HG02798 (cell line): ENCODE measurements around the gene CFAP74.

ENCODE experiments used
- ATAC-seq: cut with Tn5 transposase; IDR thresholded peaks from one replicate; pipeline ENCODE4 v1.9.1; 2021; ENCODE audit warnings: mild to moderate bottlenecking; ENCODE audit not compliant: unreplicated experiment, poor library complexity

Gene CFAP74

GRCh38 chr1:1973716-1974642, 29.6 kb downstream of the CFAP74 start:
- no peak for ATAC-seq

DNA sequence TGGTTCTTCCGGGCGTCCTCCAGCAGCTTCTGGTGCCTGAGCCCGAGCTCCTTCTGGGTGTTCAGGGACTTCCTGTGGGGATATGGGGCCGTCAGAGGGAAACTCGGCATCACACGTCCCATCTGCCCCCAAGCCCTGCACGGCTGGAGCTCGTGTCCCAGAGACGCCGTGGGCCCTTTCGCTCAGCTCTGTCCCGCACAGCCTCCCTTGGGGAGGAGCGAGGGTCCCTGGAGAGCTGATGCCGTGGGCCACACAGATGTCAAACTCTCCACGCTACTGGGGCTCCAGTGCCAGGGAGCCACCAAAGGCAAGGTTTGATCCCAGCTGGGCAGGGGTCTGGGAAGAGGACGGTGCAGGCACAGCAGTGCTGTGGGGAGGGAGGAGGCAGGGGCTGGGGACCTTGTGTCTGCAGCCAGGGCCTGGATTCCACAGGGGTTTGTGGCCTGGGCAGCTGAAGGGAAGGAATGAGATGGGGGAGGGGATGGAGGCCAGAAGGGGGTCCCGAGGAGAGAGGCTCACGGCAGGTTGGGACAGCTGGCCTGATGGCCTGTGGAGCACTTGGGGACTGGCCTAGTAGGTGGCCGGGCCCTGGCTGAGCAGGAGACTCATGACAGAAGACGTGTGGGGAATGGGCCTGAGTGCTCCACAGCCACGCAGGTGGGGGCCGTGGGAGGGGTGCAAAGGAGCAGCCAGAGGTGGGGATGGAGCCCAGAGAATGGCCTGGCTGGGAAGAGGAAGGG, 30.4 kb downstream of the CFAP74 start:
- no peak for ATAC-seq

- ATAC-seq = no peak
Measured at GRCh38 chr1:1971688-1972087, 31.9 kb downstream of the CFAP74 start.

GRCh38 chr1:1971017-1971416, 32.6 kb downstream of the CFAP74 start:
- no peak for ATAC-seq

DNA sequence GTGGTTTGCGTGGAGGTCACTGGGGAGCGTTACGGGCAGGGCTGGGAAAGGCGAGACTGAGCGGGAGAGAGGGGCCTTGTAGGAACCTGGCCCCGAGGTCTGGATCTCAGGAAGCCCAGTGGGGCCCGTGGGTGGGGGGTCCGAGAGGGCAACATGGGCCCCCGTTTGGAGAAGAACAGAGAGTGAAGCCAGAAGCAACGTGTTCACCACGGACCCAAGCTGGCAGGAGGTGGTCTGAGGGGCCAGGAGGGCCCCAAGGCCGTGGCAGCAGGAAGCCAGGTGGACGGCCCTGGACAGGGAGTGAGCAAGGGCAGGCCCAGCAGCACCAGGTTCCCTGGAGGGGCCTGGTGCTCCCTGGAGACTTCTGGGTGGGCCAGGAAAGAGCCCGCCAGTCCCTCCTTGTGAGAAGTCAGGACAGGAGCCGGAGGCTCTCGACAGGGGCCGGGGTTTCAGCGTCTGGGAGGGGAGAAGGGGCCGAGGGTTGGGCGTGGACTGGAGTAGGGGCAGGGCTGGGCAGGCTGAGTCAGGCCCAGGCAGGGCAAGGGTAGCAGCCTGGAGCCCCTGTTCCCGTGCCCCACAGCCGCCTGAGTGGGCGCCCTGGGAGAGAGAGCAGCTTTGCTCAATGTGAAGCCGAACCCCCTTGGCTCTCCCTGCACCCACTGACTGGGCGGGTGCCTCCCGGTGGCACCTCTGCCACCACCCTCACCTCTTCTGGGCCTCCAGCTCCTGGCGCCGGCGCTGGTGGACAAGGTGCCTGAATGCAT, 33.5 kb downstream of the CFAP74 start:
- no peak for ATAC-seq

- no peak for ATAC-seq
Measured at GRCh38 chr1:1969505-1969900, 34.1 kb downstream of the CFAP74 start.

- no peak for ATAC-seq
Measured at GRCh38 chr1:1968767-1969504, 34.6 kb downstream of the CFAP74 start.

- no peak for ATAC-seq
Measured at GRCh38 chr1:1967879-1968278, 35.7 kb downstream of the CFAP74 start.

DNA sequence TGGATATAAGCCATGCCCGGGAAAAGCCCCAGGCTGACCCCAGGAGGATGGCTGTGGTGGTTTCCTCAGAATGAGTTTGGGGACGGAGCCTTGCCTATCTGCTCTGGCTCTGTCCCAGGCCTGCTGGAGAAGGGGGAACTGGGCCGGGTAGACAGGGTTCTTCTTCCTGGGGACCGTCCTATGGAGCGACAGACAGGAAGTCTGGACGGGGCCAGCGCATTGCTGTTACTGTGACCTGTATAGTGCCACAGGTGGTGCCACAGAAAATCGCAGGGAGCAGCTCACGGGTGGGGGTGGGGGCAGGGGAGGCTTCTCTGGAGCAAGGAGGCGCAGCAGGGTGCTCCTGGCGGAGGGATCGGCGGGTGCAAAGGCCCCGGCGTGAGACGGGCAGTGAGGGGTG, 36.4 kb downstream of the CFAP74 start:
- ATAC-seq = no peak

- ATAC-seq = no peak
Measured at GRCh38 chr1:1966071-1966740, 37.4 kb downstream of the CFAP74 start.

DNA sequence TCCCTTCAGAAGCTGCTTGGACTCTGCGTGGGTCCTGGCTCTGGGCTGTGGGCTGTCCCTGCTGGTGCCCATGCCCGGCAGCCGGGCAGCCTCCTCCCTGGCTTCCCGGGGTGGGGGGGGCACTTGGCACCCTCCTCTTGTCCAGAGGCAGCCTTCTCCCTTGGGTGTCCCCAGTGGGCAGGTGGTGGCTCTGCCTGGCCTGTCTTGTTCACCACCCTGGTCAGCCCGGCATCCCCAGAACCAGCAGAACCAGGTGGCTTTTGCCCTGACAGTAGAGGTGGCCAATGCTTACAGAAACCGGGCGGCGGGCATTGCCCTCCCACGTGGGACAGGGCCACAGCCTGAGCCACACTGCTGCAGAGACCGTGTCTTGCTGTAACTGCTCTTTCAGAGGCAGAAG, 38.0 kb downstream of the CFAP74 start:
- no peak for ATAC-seq

DNA sequence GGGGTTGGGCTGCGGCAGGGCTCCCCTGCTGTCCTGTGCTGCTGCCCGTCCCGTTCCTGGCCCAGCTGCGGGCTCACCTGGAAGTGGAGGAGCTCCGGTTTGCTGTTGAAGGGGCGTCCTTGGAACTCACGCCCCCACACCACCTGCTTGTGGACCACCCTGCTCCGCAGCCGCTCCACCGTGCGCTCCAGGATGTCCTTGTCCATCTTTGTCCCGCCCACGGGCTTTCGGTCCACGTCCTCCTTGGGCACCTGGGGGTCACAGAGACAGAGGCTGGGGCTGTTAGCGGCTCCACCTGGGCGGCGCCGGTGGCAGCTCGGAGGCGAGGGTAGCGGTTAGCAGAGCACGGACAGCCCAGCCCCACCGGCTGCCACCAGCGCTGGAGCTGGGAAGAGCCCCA, 38.8 kb downstream of the CFAP74 start:
- no peak for ATAC-seq

GRCh38 chr1:1963570-1963969, 40.0 kb downstream of the CFAP74 start:
- ATAC-seq = no peak

DNA sequence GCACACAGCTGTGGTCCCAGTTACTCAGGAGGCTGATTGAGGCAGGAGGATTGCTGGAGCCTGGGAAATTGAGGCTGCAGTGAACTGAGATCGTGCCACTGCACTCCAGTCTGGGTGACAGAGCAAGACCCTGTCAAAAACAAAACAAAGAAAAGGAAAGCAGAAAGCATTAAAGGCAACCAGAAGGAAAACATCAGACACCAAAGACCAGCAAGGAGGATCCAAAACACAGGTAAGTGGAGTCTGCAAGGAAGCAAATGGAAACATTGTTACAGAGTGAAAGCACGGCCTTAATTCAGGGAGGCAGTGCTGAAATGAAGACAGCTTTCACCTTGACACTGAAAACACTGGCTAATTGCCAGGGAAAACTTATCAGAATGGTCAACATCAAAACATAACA, 40.8 kb downstream of the CFAP74 start:
- no peak for ATAC-seq

GRCh38 chr1:1960480-1961196, 42.9 kb downstream of the CFAP74 start:
- no peak for ATAC-seq

- ATAC-seq = no peak
Measured at GRCh38 chr1:1959840-1960479, 43.6 kb downstream of the CFAP74 start.

GRCh38 chr1:1959459-1959839, 44.1 kb downstream of the CFAP74 start:
- ATAC-seq = no peak

GRCh38 chr1:1958071-1958541, 45.5 kb downstream of the CFAP74 start:
- no peak for ATAC-seq
